Type B pancreatic cell (in vitro differentiated cells): ENCODE data around the gene TXLNG. TPM values are rescaled to one million over a fixed set of nuclear protein-coding genes. Genes with fewer than 3 reads are reported as not detected.
A peak's percentile ranks its signal among the peaks of the same experiment; 100 is the strongest.

Source experiments
- DNase-seq: peaks from one replicate; pipeline ENCODE4 v3.0.0; 2021; ENCODE audit warnings: mixed read lengths; ENCODE audit not compliant: unreplicated experiment; ENCODE audit errors: extremely low spot score
- H3K27ac Mint-ChIP-seq: 2 replicates; pipeline ENCODE4 v1.8.0; 2021; ENCODE audit warnings: mild to moderate bottlenecking, mixed read lengths
- H3K27me3 Mint-ChIP-seq: 2 replicates; pipeline ENCODE4 v1.8.0; 2021; ENCODE audit warnings: mixed read lengths
- H3K36me3 Mint-ChIP-seq: 2 replicates; pipeline ENCODE4 v1.8.0; 2021; ENCODE audit warnings: mixed read lengths
- H3K4me1 Mint-ChIP-seq: one replicate; pipeline ENCODE4 v1.8.0; 2021; ENCODE audit warnings: mixed read lengths; ENCODE audit not compliant: unreplicated experiment
- H3K4me3 Mint-ChIP-seq: 2 replicates; pipeline ENCODE4 v1.8.0; 2021; ENCODE audit warnings: mild to moderate bottlenecking, mixed read lengths
- H3K9me3 Mint-ChIP-seq: 2 replicates; pipeline ENCODE4 v1.8.0; 2021; ENCODE audit warnings: mixed read lengths
- CTCF ChIP-seq: fragments of 200-600 bp; sonication (generic); conservative IDR thresholded peaks from 2 replicates; pipeline ENCODE4 v1.5.0; 2021; ENCODE audit warnings: antibody characterized with exemption, mild to moderate bottlenecking
- total RNA-seq: library from RNA; stranded (reverse); gene quantifications from 2 replicates; pipeline ENCODE4 v1.2.1, GENCODE V29; 2021; ENCODE audit warnings: low replicate concordance

TXLNG gene
- total RNA-seq, 1 donor from 2014 or later, result 27.3 TPM

DNA sequence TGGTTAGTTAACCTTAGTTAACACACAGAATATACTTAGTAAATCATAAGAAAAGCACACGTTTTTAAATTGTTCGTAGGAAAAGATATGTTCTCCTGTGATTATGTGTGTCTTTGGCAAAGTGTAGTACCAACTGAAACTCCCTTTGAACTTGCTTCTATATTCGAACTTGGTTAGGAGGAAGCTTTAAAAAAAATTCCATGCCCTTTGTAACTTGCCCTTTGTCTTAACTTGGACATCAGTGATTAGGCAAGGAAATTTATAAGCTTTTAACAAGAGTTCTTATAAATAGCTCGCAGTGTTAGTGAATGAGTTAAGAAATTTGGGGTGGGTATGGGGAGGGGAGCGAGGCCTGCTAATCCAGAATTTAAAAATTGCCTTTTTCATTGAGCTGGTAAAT lies 33.4 kb downstream of the TXLNG start:
- Mint-ChIP-seq H3K4me1 (no peaks in the 10 kb centered on the region), H3K4me3 (no peak overlapping the region), H3K36me3 (peaks cover 21% of the 10 kb centered on the region), H3K27me3 (no peaks in the 10 kb centered on the region), H3K9me3 (no peaks in the 10 kb centered on the region), H3K27ac (peak overlapping the region; percentile 47)
- no peak for DNase-seq
- no peak for TF ChIP-seq CTCF

GRCh38 chrX:16822723-16823122 lies 36.5 kb downstream of the TXLNG start:
- peaks cover 17% of the 10 kb centered on the region for H3K36me3 Mint-ChIP-seq
- no peaks in the 10 kb centered on the region for H3K27me3 Mint-ChIP-seq
- no peak for TF ChIP-seq CTCF
- peaks cover 5% of the 10 kb centered on the region for H3K4me1 Mint-ChIP-seq
- no peak for DNase-seq
- no peaks in the 10 kb centered on the region for H3K9me3 Mint-ChIP-seq
- no peak overlapping the region for H3K27ac Mint-ChIP-seq
- no peak overlapping the region for H3K4me3 Mint-ChIP-seq

DNA sequence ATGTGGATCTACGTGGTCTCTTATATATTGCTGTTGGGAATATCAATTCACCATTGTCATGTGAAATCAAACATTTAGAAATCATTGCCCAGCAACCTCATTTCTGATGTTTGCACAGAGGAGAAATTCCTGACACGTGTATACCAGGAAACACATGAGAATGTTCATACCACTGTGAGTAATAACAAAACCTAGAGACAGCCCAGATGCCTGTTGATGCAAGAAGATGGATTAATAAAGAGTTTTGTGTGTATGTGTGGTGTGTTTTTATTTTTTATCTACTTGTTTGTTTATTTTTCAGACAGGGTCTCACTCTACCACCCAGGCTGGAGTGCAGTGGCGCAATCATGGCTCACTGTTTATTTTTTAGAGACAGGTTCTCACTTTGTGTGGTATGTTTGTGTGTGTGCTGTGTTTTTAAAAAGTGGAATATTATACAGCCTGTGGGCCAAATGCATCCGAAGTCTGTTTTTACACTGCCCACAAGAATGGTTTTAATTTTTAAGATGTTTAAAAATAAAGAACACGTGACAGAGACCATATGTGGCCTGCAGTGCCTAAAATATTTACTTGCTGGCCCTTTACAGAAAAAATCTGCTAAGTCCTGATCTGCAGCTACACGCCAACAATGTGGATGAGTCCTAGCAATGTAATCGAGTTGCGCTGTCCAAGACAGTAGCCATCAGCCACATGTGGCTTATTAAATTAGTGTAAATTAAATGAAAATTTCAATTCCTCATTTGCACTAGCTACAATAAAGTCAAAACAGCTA lies 39.2 kb downstream of the TXLNG start:
- no peak for DNase-seq
- peaks cover 16% of the 10 kb centered on the region for H3K36me3 Mint-ChIP-seq
- peaks cover 9% of the 10 kb centered on the region for H3K4me1 Mint-ChIP-seq
- H3K9me3 Mint-ChIP-seq, result no peaks in the 10 kb centered on the region
- no peak for TF ChIP-seq CTCF
- H3K4me3 Mint-ChIP-seq, result no peak overlapping the region
- H3K27me3 Mint-ChIP-seq, result no peaks in the 10 kb centered on the region
- no peak overlapping the region for H3K27ac Mint-ChIP-seq

- Mint-ChIP-seq H3K27me3 (no peaks in the 10 kb centered on the region), H3K27ac (peak overlapping the region; percentile 55), H3K4me3 (no peak overlapping the region), H3K9me3 (no peaks in the 10 kb centered on the region), H3K36me3 (peaks cover 16% of the 10 kb centered on the region), H3K4me1 (peaks cover 9% of the 10 kb centered on the region)
- TF ChIP-seq CTCF, result peak; percentile 85
- DNase-seq, result no peak
Observed at GRCh38 chrX:16826207-16826606, 39.9 kb downstream of the TXLNG start.

GRCh38 chrX:16827225-16827624 lies 41.0 kb downstream of the TXLNG start:
- H3K4me3 Mint-ChIP-seq, result no peak overlapping the region
- DNase-seq, result no peak
- H3K4me1 Mint-ChIP-seq, result peaks cover 15% of the 10 kb centered on the region
- H3K27me3 Mint-ChIP-seq, result no peaks in the 10 kb centered on the region
- no peak for TF ChIP-seq CTCF
- H3K27ac Mint-ChIP-seq, result no peak overlapping the region
- H3K36me3 Mint-ChIP-seq, result peaks cover 17% of the 10 kb centered on the region
- H3K9me3 Mint-ChIP-seq, result no peaks in the 10 kb centered on the region
